Mesenchymal stem cell (in vitro differentiated cells and primary cell): ENCODE measurements around the gene WASHC3.
"Not testable (repeated sequence)": the region's sequence is repeated elsewhere in the genome, so short reads cannot be mapped to it uniquely, and the experiment has no call there.

Source experiments
- DNase-seq: peaks from one replicate; pipeline ENCODE4 v3.0.0-alpha.2; 2013
- H2AFZ ChIP-seq: one replicate; pipeline ENCODE4 v1.6.1; 2013; ENCODE audit warnings: low read depth, mild to moderate bottlenecking, control low read depth, inconsistent platforms, low read length, moderate library complexity
- H2AK5ac ChIP-seq: 2 replicates; pipeline ENCODE4 v1.6.1; 2013; ENCODE audit warnings: low read length, moderate library complexity, mild to moderate bottlenecking, inconsistent platforms; ENCODE audit not compliant: severe bottlenecking
- H2BK120ac ChIP-seq: one replicate; pipeline ENCODE4 v1.6.1; 2013; ENCODE audit warnings: low read depth, mild to moderate bottlenecking, inconsistent platforms, low read length, moderate library complexity
- H2BK12ac ChIP-seq, 2 experiments: one replicate each; pipeline ENCODE4 v1.6.1; 2013; ENCODE audit warnings: inconsistent platforms in 2 of 2, low read length in 2 of 2, mild to moderate bottlenecking in 2 of 2, moderate library complexity in 2 of 2, control low read depth in 1 of 2
- H2BK15ac ChIP-seq: one replicate; pipeline ENCODE4 v1.6.1; 2013; ENCODE audit warnings: mild to moderate bottlenecking, low read depth, inconsistent platforms; ENCODE audit not compliant: poor library complexity, severe bottlenecking
- H2BK5ac ChIP-seq: 2 replicates; pipeline ENCODE4 v1.6.1; 2013; ENCODE audit warnings: low read depth, mild to moderate bottlenecking, low read length, control low read depth, inconsistent platforms; ENCODE audit not compliant: poor library complexity, severe bottlenecking
- H3K14ac ChIP-seq, 2 experiments: one replicate each; pipeline ENCODE4 v1.6.1; 2013; ENCODE audit warnings: inconsistent platforms in 2 of 2, low read length in 2 of 2, control low read depth in 1 of 2, mild to moderate bottlenecking in 1 of 2, moderate library complexity in 1 of 2
- H3K18ac ChIP-seq, 2 experiments: one replicate each; pipeline ENCODE4 v1.6.1; 2013; ENCODE audit warnings: inconsistent platforms in 2 of 2, low read length in 2 of 2, control low read depth in 1 of 2, low read depth in 1 of 2, mild to moderate bottlenecking in 1 of 2
- H3K23ac ChIP-seq, 2 experiments: one replicate each; pipeline ENCODE4 v1.6.1; 2013; ENCODE audit warnings: inconsistent platforms in 2 of 2, low read length in 2 of 2, mild to moderate bottlenecking in 2 of 2, moderate library complexity in 2 of 2, control low read depth in 1 of 2
- H3K27ac ChIP-seq: 2 replicates; pipeline ENCODE4 v1.5.1; 2013; ENCODE audit warnings: mild to moderate bottlenecking, moderate library complexity, low read length, control low read depth, inconsistent platforms; ENCODE audit not compliant: poor library complexity, severe bottlenecking
- H3K27me3 ChIP-seq, 2 experiments: 2 replicates each; pipeline versions ENCODE4 v1.6.1 to v1.7.0; 2013; ENCODE audit warnings: low read length in 2 of 2, mild to moderate bottlenecking in 2 of 2, moderate library complexity in 2 of 2, control low read depth in 1 of 2, inconsistent platforms in 1 of 2; ENCODE audit not compliant: control insufficient read depth in 1 of 2, insufficient read depth in 1 of 2
- H3K36me3 ChIP-seq, 2 experiments: 2 replicates each; pipeline versions ENCODE4 v1.6.1 to v1.7.0; 2013; ENCODE audit warnings: low read length in 2 of 2, control low read depth in 1 of 2, inconsistent platforms in 1 of 2, low read depth in 1 of 2, mild to moderate bottlenecking in 1 of 2; ENCODE audit not compliant: insufficient read depth in 2 of 2, control insufficient read depth in 1 of 2
- H3K4ac ChIP-seq, 2 experiments: one replicate each; pipeline ENCODE4 v1.6.1; 2013; ENCODE audit warnings: inconsistent platforms in 2 of 2, low read length in 2 of 2, mild to moderate bottlenecking in 2 of 2, moderate library complexity in 2 of 2, control low read depth in 1 of 2, low read depth in 1 of 2
- H3K4me1 ChIP-seq: 2 replicates; pipeline ENCODE4 v1.6.1; 2013; ENCODE audit warnings: low read depth, low read length, control low read depth; ENCODE audit not compliant: control insufficient read depth, insufficient read depth
- H3K4me2 ChIP-seq: 2 replicates; pipeline ENCODE4 v1.6.1; 2013; ENCODE audit warnings: low read length, mild to moderate bottlenecking, inconsistent platforms; ENCODE audit not compliant: poor library complexity, severe bottlenecking
- H3K4me3 ChIP-seq, 2 experiments: 2 replicates each; pipeline versions ENCODE4 v1.5.1 to v1.7.0; 2013; ENCODE audit warnings: low read length in 2 of 2, mild to moderate bottlenecking in 2 of 2, control low read depth in 1 of 2, low read depth in 1 of 2; ENCODE audit not compliant: insufficient read depth in 1 of 2
- H3K79me1 ChIP-seq: replicated peaks from 2 replicates; pipeline ENCODE4 v1.6.1; 2013; ENCODE audit warnings: mild to moderate bottlenecking, control low read depth, low read length, inconsistent platforms; ENCODE audit not compliant: poor library complexity, severe bottlenecking
- H3K9ac ChIP-seq: 2 replicates; pipeline ENCODE4 v1.7.0; 2013; ENCODE audit warnings: mild to moderate bottlenecking, low read length, moderate library complexity
- H3K9me3 ChIP-seq: 2 replicates; pipeline ENCODE4 v1.7.0; 2013; ENCODE audit warnings: mild to moderate bottlenecking, low read length; ENCODE audit not compliant: control insufficient read depth
- H4K8ac ChIP-seq: one replicate; pipeline ENCODE4 v1.6.1; 2013; ENCODE audit warnings: inconsistent platforms, mild to moderate bottlenecking, low read length, moderate library complexity
- H4K91ac ChIP-seq: one replicate; pipeline ENCODE4 v1.6.1; 2013; ENCODE audit warnings: mild to moderate bottlenecking, low read length, inconsistent platforms
- WGBS: methylation state at CpG from one replicate; pipeline ENCODE4 v1.1.7; 2013; ENCODE audit warnings: mixed read lengths; 5-methylcytosine and 5-hydroxymethylcytosine counted together

WASHC3 gene

DNA sequence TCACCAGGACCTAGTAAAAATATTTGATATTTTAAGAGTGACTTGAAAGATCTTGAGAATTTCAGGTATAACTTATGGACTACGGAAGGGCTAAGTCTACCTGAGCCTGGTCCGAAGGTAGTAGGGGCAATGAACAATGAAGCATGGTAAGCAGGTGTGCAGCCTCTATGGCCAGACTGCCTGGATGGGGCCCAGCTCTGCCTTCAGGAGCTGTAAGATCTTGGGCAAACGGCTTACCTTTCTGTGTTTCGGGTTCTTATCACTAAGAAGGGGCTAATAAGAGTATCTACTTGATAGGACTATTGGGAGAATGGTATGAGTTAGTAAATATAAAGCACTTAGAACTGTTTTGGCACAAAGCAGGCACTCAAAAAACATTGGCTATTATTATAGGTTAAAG, 19.1 kb upstream of the WASHC3 start:
- Histone ChIP-seq H3K27ac (no peak overlapping the region), H3K9ac (no peak overlapping the region)

GRCh38 chr12:102072092-102072491, 10.3 kb upstream of the WASHC3 start:
- H2AFZ ChIP-seq, H2BK12ac ChIP-seq, H4K91ac ChIP-seq, H3K9ac ChIP-seq, H3K79me1 ChIP-seq, H3K27ac ChIP-seq, H3K23ac ChIP-seq, H2BK120ac ChIP-seq, H3K27me3 ChIP-seq, H3K9me3 ChIP-seq, H3K4me2 ChIP-seq, H3K4me1 ChIP-seq, H3K14ac ChIP-seq, DNase-seq, H4K8ac ChIP-seq, H3K4me3 ChIP-seq, H3K18ac ChIP-seq, H3K4ac ChIP-seq, H2BK15ac ChIP-seq, H2BK5ac ChIP-seq, H2AK5ac ChIP-seq: not testable (repeated sequence)
- H3K36me3 ChIP-seq: peaks cover 0 to 34% of the 10 kb centered on the region in 2 experiments
- 99% methylated on average over 7 of the region's 7 CpGs for WGBS

More for the DNA sequence above, 19.1 kb upstream of the WASHC3 start:
- Histone ChIP-seq H2BK12ac (no peak overlapping the region), H4K8ac (no peak overlapping the region), H3K9me3 (no peaks in the 10 kb centered on the region), H3K23ac (no peak overlapping the region), H3K14ac (no peak overlapping the region), H2AFZ (no peak overlapping the region), H3K27me3 (no peaks in the 10 kb centered on the region), H2AK5ac (no peak overlapping the region), H3K18ac (no peak overlapping the region), H4K91ac (no peak overlapping the region), H2BK15ac (no peak overlapping the region), H2BK120ac (no peak overlapping the region), H3K4me1 (no peaks in the 10 kb centered on the region), H3K36me3 (peaks cover 7 to 90% of the 10 kb centered on the region in 2 experiments), H3K4me3 (no peak overlapping the region), H2BK5ac (no peak overlapping the region), H3K4ac (no peak overlapping the region), H3K4me2 (no peak overlapping the region), H3K79me1 (no peaks in the 10 kb centered on the region)
- no peak for DNase-seq
- WGBS: 97% methylated on average over 4 of the region's 4 CpGs

DNA sequence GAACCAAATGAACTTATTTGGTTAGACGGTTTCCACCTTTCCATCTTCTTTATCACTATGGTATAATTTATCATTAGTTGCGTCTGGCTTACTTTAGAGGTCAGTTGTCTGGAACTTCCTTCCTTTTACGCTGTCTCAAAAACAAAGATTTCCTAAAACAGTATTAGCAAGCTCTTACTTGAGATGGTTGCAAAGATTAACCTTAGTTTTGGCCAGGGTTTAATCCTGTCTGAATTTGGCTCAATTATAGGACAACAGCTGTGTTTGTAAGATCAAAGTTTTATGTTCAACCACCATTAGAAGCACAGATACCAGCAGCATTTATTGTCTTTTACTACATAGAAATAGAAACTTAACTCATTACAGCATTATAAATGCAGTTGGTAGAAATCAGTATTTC, 7.9 kb upstream of the WASHC3 start:
- H2BK5ac ChIP-seq: no peak overlapping the region
- no peak overlapping the region for H3K23ac ChIP-seq
- no peak overlapping the region for H2BK12ac ChIP-seq
- H3K27me3 ChIP-seq: no peaks in the 10 kb centered on the region
- DNase-seq: no peak
- H3K36me3 ChIP-seq: peaks cover 0 to 11% of the 10 kb centered on the region in 2 experiments
- H4K91ac ChIP-seq: no peak overlapping the region
- H3K4me1 ChIP-seq: no peaks in the 10 kb centered on the region
- no peak overlapping the region for H2AFZ ChIP-seq
- H3K4ac ChIP-seq: no peak overlapping the region
- no peak overlapping the region for H2AK5ac ChIP-seq
- H4K8ac ChIP-seq: no peak overlapping the region
- no peak overlapping the region for H3K9ac ChIP-seq
- no peak overlapping the region for H2BK120ac ChIP-seq
- no peak overlapping the region for H3K14ac ChIP-seq
- H3K27ac ChIP-seq: no peak overlapping the region
- H3K9me3 ChIP-seq: no peaks in the 10 kb centered on the region
- H3K79me1 ChIP-seq: no peaks in the 10 kb centered on the region
- WGBS: no CpG with 5 or more reads among the region's 3 CpGs
- H3K18ac ChIP-seq: no peak overlapping the region
- no peak overlapping the region for H3K4me3 ChIP-seq
- H2BK15ac ChIP-seq: no peak overlapping the region
- no peak overlapping the region for H3K4me2 ChIP-seq

DNA sequence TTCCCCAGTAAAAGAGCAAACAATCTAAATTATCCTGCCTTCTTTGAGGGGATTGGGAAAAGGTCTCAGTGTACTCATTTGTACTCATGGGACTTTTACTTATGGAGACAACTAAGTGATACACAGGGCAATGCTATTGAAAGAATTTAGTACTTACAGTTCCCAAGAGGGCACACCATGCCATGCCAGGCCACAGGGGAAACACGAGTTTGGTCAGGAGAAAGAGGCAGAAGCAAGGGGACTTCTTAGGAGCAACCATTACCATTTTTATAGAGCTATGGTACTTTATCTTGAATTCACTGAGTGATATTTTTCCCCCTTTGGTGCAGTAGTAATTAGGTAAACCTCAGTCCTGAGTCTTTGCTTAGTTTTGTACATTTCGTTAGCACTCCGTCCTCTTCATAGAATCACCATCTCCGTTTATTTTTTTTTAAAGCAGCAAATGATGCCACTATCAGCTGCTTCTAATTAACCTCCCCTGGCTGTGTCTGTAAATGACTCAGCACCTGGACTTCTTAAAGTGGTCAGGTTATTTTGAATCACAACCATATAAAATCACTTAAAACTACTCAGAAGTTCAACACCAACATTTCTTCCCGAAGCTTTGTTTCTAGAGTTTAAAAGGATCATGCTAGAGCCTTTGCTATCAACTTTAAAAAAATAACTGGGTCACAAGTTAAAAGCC, 5.9 kb upstream of the WASHC3 start:
- 85% methylated on average over 5 of the region's 5 CpGs for WGBS
- H4K91ac ChIP-seq: no peak overlapping the region
- DNase-seq: no peak
- H3K4me3 ChIP-seq: peak overlapping the region in 1 of 2 experiments; percentile 9
- no peak overlapping the region for H3K27ac ChIP-seq
- H3K4me2 ChIP-seq: no peak overlapping the region
- H3K9ac ChIP-seq: peak overlapping the region; percentile 84
- no peak overlapping the region for H2BK120ac ChIP-seq
- no peak overlapping the region for H2BK5ac ChIP-seq
- H3K18ac ChIP-seq: no peak overlapping the region
- H2BK12ac ChIP-seq: no peak overlapping the region
- H3K4ac ChIP-seq: no peak overlapping the region
- no peaks in the 10 kb centered on the region for H3K27me3 ChIP-seq
- H3K36me3 ChIP-seq: no peaks in the 10 kb centered on the region
- no peaks in the 10 kb centered on the region for H3K9me3 ChIP-seq
- no peak overlapping the region for H2AK5ac ChIP-seq
- H2BK15ac ChIP-seq: no peak overlapping the region
- H2AFZ ChIP-seq: no peak overlapping the region
- no peaks in the 10 kb centered on the region for H3K4me1 ChIP-seq
- no peak overlapping the region for H3K23ac ChIP-seq
- no peak overlapping the region for H3K14ac ChIP-seq
- H4K8ac ChIP-seq: no peak overlapping the region
- H3K79me1 ChIP-seq: no peaks in the 10 kb centered on the region
